GM19397 (cell line): ENCODE data around the gene NPL.

Experiments
- ATAC-seq: cut with Tn5 transposase; IDR thresholded peaks from one replicate; pipeline ENCODE4 v1.9.1; 2021; ENCODE audit warnings: mild to moderate bottlenecking, moderate library complexity; ENCODE audit not compliant: unreplicated experiment

Gene NPL

GRCh38 chr1:182861994-182862393, 72.4 kb downstream of the NPL start:
- no peak for ATAC-seq

- ATAC-seq = no peak
Measured at GRCh38 chr1:182862827-182863226, 73.3 kb downstream of the NPL start.

DNA sequence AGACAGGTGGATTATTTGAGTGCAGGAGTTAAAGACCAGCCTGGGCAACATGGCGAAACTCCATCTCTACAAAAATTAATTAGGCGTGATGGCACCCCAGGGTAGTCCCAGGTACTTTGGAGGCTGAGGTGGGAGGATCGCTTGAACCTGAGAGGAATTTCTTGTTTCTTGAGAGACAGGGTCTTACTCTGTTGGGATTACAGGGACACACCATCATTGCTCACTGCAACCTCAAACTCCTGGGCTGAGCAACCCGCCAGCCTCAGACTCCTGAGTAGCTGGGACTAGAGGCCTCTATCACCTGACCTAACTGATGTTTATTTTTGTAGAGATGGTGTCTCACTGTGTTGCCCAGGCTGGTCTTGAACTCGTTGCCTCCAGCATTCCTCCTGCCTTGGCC, 74.4 kb downstream of the NPL start:
- no peak for ATAC-seq

GRCh38 chr1:182867861-182868260, 78.3 kb downstream of the NPL start:
- no peak for ATAC-seq

- ATAC-seq = no peak
Measured at GRCh38 chr1:182869241-182869666, 79.7 kb downstream of the NPL start.

GRCh38 chr1:182872881-182873280, 83.3 kb downstream of the NPL start:
- no peak for ATAC-seq

- no peak for ATAC-seq
Measured at GRCh38 chr1:182875889-182876288, 86.3 kb downstream of the NPL start.

GRCh38 chr1:182877331-182877730, 87.8 kb downstream of the NPL start:
- no peak for ATAC-seq

DNA sequence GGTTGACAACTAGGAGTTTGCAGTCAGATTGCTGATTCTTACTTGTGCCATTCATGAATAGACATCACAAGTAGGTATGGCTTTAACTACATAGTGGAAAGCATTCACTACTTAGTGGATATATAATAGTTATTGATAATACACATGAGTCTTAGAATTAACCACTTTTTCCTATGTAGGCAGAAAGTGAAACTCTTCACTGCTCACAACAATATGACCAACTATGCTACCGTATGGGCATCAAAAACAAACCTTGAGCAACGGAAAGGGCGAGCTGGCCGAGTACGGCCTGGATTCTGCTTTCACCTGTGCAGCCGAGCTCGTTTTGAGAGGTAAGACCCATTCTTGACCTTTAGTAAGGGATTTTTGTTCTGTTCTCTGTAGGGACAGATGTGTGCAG, 88.3 kb downstream of the NPL start:
- no peak for ATAC-seq
